ENCODE measurements around the gene NAV3. TPM values are rescaled to one million over a fixed set of nuclear protein-coding genes. Genes with fewer than 3 reads are reported as not detected.
A peak's percentile ranks its signal among the peaks of the same experiment; 100 is the strongest.

The NAV3 gene
- total RNA-seq, 1 donor from 2014 or later = 11.4 TPM

GRCh38 chr12:78034025-78034424 is 203.3 kb downstream of the NAV3 start:
- TF ChIP-seq EZH2phosphoT487 (IDR thresholded peaks at IDR 0.05) (no peak), CTCF (IDR thresholded peaks at IDR 0.05) (no peak), EZH2 (IDR thresholded peaks at IDR 0.05) (no peak)
- H3K4me1 ChIP-seq = peaks cover 11% of the 10 kb centered on the region

GRCh38 chr12:78035901-78036606 is 205.4 kb downstream of the NAV3 start:
- Mint-ChIP-seq H3K27ac (peak overlapping the region; percentile 38), H3K27me3 (ENCODE audit: insufficient read depth, low read depth) (no peaks in the 10 kb centered on the region), H3K9me3 (no peaks in the 10 kb centered on the region), H3K36me3 (no peaks in the 10 kb centered on the region), H3K4me1 (peaks cover 14% of the 10 kb centered on the region), H3K4me3 (peak overlapping the region; percentile 5)
- Histone ChIP-seq H2AFZ (replicated peaks) (peak overlapping the region; percentile 30), H3K4me3 (no peak overlapping the region), H3K36me3 (no peaks in the 10 kb centered on the region), H3K9me3 (ENCODE audit: low read depth) (no peaks in the 10 kb centered on the region), H4K20me1 (ENCODE audit: low read depth) (no peaks in the 10 kb centered on the region), H3K27me3 (no peaks in the 10 kb centered on the region), H3K9ac (no peak overlapping the region), H3K4me1 (peaks cover 11% of the 10 kb centered on the region), H3F3A (ENCODE audit: low read depth) (no peaks in the 10 kb centered on the region), H3K27ac (no peak overlapping the region), H3K79me2 (ENCODE audit: low read depth) (no peaks in the 10 kb centered on the region), H3K4me2 (no peak overlapping the region)
- TF ChIP-seq EZH2phosphoT487 (IDR thresholded peaks at IDR 0.05) = no peak
- no peak for TF ChIP-seq EZH2 (IDR thresholded peaks at IDR 0.05)
- no peak for TF ChIP-seq CTCF (IDR thresholded peaks at IDR 0.05)
- peak; percentile 16 for DNase-seq (ENCODE audit: low spot score)

More at GRCh38 chr12:78034025-78034424, 203.3 kb downstream of the NAV3 start:
- H3K36me3 ChIP-seq = no peaks in the 10 kb centered on the region
- no peaks in the 10 kb centered on the region for H3K36me3 Mint-ChIP-seq
- no peak overlapping the region for H3K9ac ChIP-seq
- no peak overlapping the region for H2AFZ ChIP-seq (replicated peaks)
- H3F3A ChIP-seq (ENCODE audit: low read depth) = no peaks in the 10 kb centered on the region
- H3K4me1 Mint-ChIP-seq = peaks cover 14% of the 10 kb centered on the region
- H3K4me3 ChIP-seq = no peak overlapping the region
- no peaks in the 10 kb centered on the region for H3K27me3 Mint-ChIP-seq (ENCODE audit: insufficient read depth, low read depth)
- no peak for DNase-seq (ENCODE audit: low spot score)
- H3K27me3 ChIP-seq = no peaks in the 10 kb centered on the region
- no peak overlapping the region for H3K4me3 Mint-ChIP-seq
- H3K4me2 ChIP-seq = no peak overlapping the region
- H3K27ac Mint-ChIP-seq = no peak overlapping the region
- no peak overlapping the region for H3K27ac ChIP-seq
- no peaks in the 10 kb centered on the region for H3K79me2 ChIP-seq (ENCODE audit: low read depth)
- H3K9me3 ChIP-seq (ENCODE audit: low read depth) = no peaks in the 10 kb centered on the region
- H3K9me3 Mint-ChIP-seq = no peaks in the 10 kb centered on the region
- H4K20me1 ChIP-seq (ENCODE audit: low read depth) = no peaks in the 10 kb centered on the region

- Histone ChIP-seq H3K4me3 (no peak overlapping the region), H3K9me3 (ENCODE audit: low read depth) (no peaks in the 10 kb centered on the region), H3K4me1 (peaks cover 11% of the 10 kb centered on the region), H3K9ac (no peak overlapping the region), H3K4me2 (no peak overlapping the region), H3F3A (ENCODE audit: low read depth) (no peaks in the 10 kb centered on the region), H3K79me2 (ENCODE audit: low read depth) (no peaks in the 10 kb centered on the region), H3K27me3 (no peaks in the 10 kb centered on the region), H3K27ac (no peak overlapping the region), H2AFZ (replicated peaks) (no peak overlapping the region), H4K20me1 (ENCODE audit: low read depth) (no peaks in the 10 kb centered on the region), H3K36me3 (no peaks in the 10 kb centered on the region)
- no peak overlapping the region for H3K27ac Mint-ChIP-seq
- no peaks in the 10 kb centered on the region for H3K36me3 Mint-ChIP-seq
- no peak for DNase-seq (ENCODE audit: low spot score)
- H3K4me3 Mint-ChIP-seq = no peak overlapping the region
- H3K9me3 Mint-ChIP-seq = no peaks in the 10 kb centered on the region
- no peaks in the 10 kb centered on the region for H3K27me3 Mint-ChIP-seq (ENCODE audit: insufficient read depth, low read depth)
- TF ChIP-seq EZH2 (IDR thresholded peaks at IDR 0.05) = no peak
- TF ChIP-seq CTCF (IDR thresholded peaks at IDR 0.05) = no peak
- no peak for TF ChIP-seq EZH2phosphoT487 (IDR thresholded peaks at IDR 0.05)
- peaks cover 14% of the 10 kb centered on the region for H3K4me1 Mint-ChIP-seq
Measured at GRCh38 chr12:78036874-78037273, 206.2 kb downstream of the NAV3 start.

All from neural progenitor cell (in vitro differentiated cells).